ENCODE measurements around the gene SQOR. TPM values are rescaled to one million over a fixed set of nuclear protein-coding genes. Genes with fewer than 3 reads are reported as not detected.
A peak's percentile ranks its signal among the peaks of the same experiment; 100 is the strongest.

SQOR gene
- total RNA-seq, 1 experiment from 2014 or later = 17.6 TPM

- Histone ChIP-seq H3K9me3 (ENCODE audit: control insufficient read depth in 1 of 2, insufficient read depth in 1 of 2, low read depth in 1 of 2, low read length in 2 of 2) (no peaks in the 10 kb centered on the region), H3K4me1 (ENCODE audit: control insufficient read depth in 1 of 2, insufficient read depth in 2 of 2, low read length in 2 of 2) (peaks cover 6 to 39% of the 10 kb centered on the region in 2 experiments; a peak in 3 of 4 replicates), H4K20me1 (ENCODE audit: insufficient read depth) (no peaks in the 10 kb centered on the region), H3K27me3 (ENCODE audit: insufficient read depth, low read length) (no peaks in the 10 kb centered on the region), H2AFZ (ENCODE audit: low read depth, low read length, poor library complexity, severe bottlenecking) (no peak overlapping the region), H3K9ac (ENCODE audit: low read length) (no peak overlapping the region), H3K4me2 (ENCODE audit: low read length) (no peak overlapping the region), H3K27ac (ENCODE audit: low read depth, low read length) (no peak overlapping the region), H3K9me2 (ENCODE audit: insufficient read depth) (no peaks in the 10 kb centered on the region), H3K79me2 (ENCODE audit: insufficient read depth, low read length) (no peaks in the 10 kb centered on the region), H3K4me3 (replicated peaks in 1 of 2; ENCODE audit: low read depth in 1 of 2, low read length in 2 of 2) (no peak overlapping the region), H3K36me3 (ENCODE audit: control insufficient read depth in 1 of 2, insufficient read depth in 2 of 2, low read length in 2 of 2) (no peaks in the 10 kb centered on the region)
- ChIA-PET RAD21 (ENCODE audit: low non-redundant PET in 1 of 2, low total read pairs in 2 of 2, uncharacterized antibody in 2 of 2, unreplicated experiment in 2 of 2) (no interaction called here), CTCF (no interaction called here), POLR2A (interaction anchor here (0.6 to 1.1 kb wide), 2 partner anchors 9 to 23 kb away, joined by 3 read pairs; no protein-coding TSS in a partner anchor)
- TF ChIP-seq CEBPB (IDR thresholded peaks at IDR 0.05; ENCODE audit: low read depth) (no peak), MAX (IDR thresholded peaks at IDR 0.05) (no peak), POLR2AphosphoS5 (IDR thresholded peaks at IDR 0.05; ENCODE audit: low read depth, low read length) (no peak), YY1 (IDR thresholded peaks at IDR 0.05; ENCODE audit: extremely low read depth, insufficient replicate concordance, low read depth, low read length) (no peak), ZBTB33 (IDR thresholded peaks at IDR 0.05; ENCODE audit: extremely low read depth, insufficient replicate concordance, low read length) (no peak), ZFX (IDR thresholded peaks at IDR 0.05) (no peak), ZNF274 (IDR thresholded peaks at IDR 0.05; ENCODE audit: low read depth, low read length) (no peak)
- intact Hi-C loops (cut with micrococcal nuclease) = no loop called here
- ATAC-seq (no peak), DNase-seq (ENCODE audit: low read depth, low spot score) (no peak)
- BruUV-seq (replicated peaks) = no TSS peak
Measured at GRCh38 chr15:45637552-45638033, 2.8 kb downstream of the SQOR start.

GRCh38 chr15:45640616-45641015 is 5.8 kb downstream of the SQOR start:
- DNase-seq (ENCODE audit: low read depth, low spot score) (peak; percentile 23), ATAC-seq (no peak)
- no peak overlapping the region for H3K27ac ChIP-seq (ENCODE audit: low read depth, low read length)
- H4K20me1 ChIP-seq (ENCODE audit: insufficient read depth) = no peaks in the 10 kb centered on the region
- H3K9ac ChIP-seq (ENCODE audit: low read length) = peak overlapping the region; percentile 2; the same call in 1 of the 2 replicates
- H3K4me1 ChIP-seq (ENCODE audit: control insufficient read depth in 1 of 2, insufficient read depth in 2 of 2, low read length in 2 of 2) = peaks cover 4 to 29% of the 10 kb centered on the region in 2 experiments; a peak in 3 of 4 replicates
- no peak overlapping the region; the same call in 1 of the 2 replicates for H3K4me2 ChIP-seq (ENCODE audit: low read length)
- H3K9me2 ChIP-seq (ENCODE audit: insufficient read depth) = no peaks in the 10 kb centered on the region
- H3K4me3 ChIP-seq (replicated peaks in 1 of 2; ENCODE audit: low read depth in 1 of 2, low read length in 2 of 2) = no peak overlapping the region
- intact Hi-C loops (cut with micrococcal nuclease) = no loop called here
- RAD21 ChIA-PET (ENCODE audit: low non-redundant PET in 1 of 2, low total read pairs in 2 of 2, uncharacterized antibody in 2 of 2, unreplicated experiment in 2 of 2) = no interaction called here
- no peak overlapping the region for H2AFZ ChIP-seq (ENCODE audit: low read depth, low read length, poor library complexity, severe bottlenecking)
- H3K27me3 ChIP-seq (ENCODE audit: insufficient read depth, low read length) = no peaks in the 10 kb centered on the region
- H3K9me3 ChIP-seq (ENCODE audit: control insufficient read depth in 1 of 2, insufficient read depth in 1 of 2, low read depth in 1 of 2, low read length in 2 of 2) = no peaks in the 10 kb centered on the region
- POLR2A ChIA-PET = no interaction called here
- H3K36me3 ChIP-seq (ENCODE audit: control insufficient read depth in 1 of 2, insufficient read depth in 2 of 2, low read length in 2 of 2) = no peaks in the 10 kb centered on the region
- no TSS peak for BruUV-seq (replicated peaks)
- H3K79me2 ChIP-seq (ENCODE audit: insufficient read depth, low read length) = no peaks in the 10 kb centered on the region
- CTCF ChIA-PET = no interaction called here
- TF ChIP-seq ZNF274 (IDR thresholded peaks at IDR 0.05; ENCODE audit: low read depth, low read length) = no peak
- no peak for TF ChIP-seq EZH2 (IDR thresholded peaks at IDR 0.05)
- peak; percentile 20; the same call in 1 of the 2 replicates for TF ChIP-seq SP1 (IDR thresholded peaks at IDR 0.05; ENCODE audit: low read depth)
- TF ChIP-seq FOSL1 (IDR thresholded peaks at IDR 0.05; ENCODE audit: low read depth) = peak; percentile 48
- TF ChIP-seq SIN3A (IDR thresholded peaks at IDR 0.05; ENCODE audit: low read depth) = no peak
- no peak for TF ChIP-seq MAX (IDR thresholded peaks at IDR 0.05)
- no peak for TF ChIP-seq CEBPB (IDR thresholded peaks at IDR 0.05; ENCODE audit: low read depth)
- TF ChIP-seq CTCF (IDR thresholded peaks at IDR 0.05 in 2 of 3, conservative IDR thresholded peaks at IDR 0.05 in 1 of 3; ENCODE audit: borderline replicate concordance in 1 of 3, insufficient read depth in 1 of 3, low read depth in 2 of 3, low read length in 2 of 3) = no peak
- peak; percentile 28; the same call in 1 of the 2 replicates for TF ChIP-seq CBX3 (IDR thresholded peaks at IDR 0.05; ENCODE audit: low read depth)
- TF ChIP-seq JUND (IDR thresholded peaks at IDR 0.05) = 0 out of 2 replicates have a peak, but pooled peaks have one; percentile 41
